ENCODE measurements around the gene HSBP1L1.

HSBP1L1 gene

GRCh38 chr18:79940126-79940813, 24.2 kb upstream of the HSBP1L1 start:
- no peak for TF ChIP-seq CTCF (IDR thresholded peaks at IDR 0.05; ENCODE audit: control extremely low read depth, extremely low read depth, low read depth, missing control alignments)
- ChIA-PET CTCF (no interaction called here), POLR2A (interaction anchor here (0.5 kb wide), 1 partner anchor 57 kb away, joined by 3 read pairs; no protein-coding TSS in a partner anchor)
- DNase-seq (ENCODE audit: extremely low spot score), result no peak

GRCh38 chr18:79940814-79941472, 23.5 kb upstream of the HSBP1L1 start:
- POLR2A ChIA-PET, result no interaction called here
- no peak for TF ChIP-seq CTCF (IDR thresholded peaks at IDR 0.05; ENCODE audit: control extremely low read depth, extremely low read depth, low read depth, missing control alignments)
- DNase-seq (ENCODE audit: extremely low spot score), result no peak
- CTCF ChIA-PET, result interaction anchor here (1.5 kb wide), 1 partner anchor 12 kb away, joined by 4 read pairs; no protein-coding TSS in a partner anchor

GRCh38 chr18:79941473-79942119, 22.8 kb upstream of the HSBP1L1 start:
- TF ChIP-seq CTCF (IDR thresholded peaks at IDR 0.05; ENCODE audit: control extremely low read depth, extremely low read depth, low read depth, missing control alignments), result no peak
- ChIA-PET POLR2A (no interaction called here), CTCF (interaction anchor here (1.5 kb wide), 1 partner anchor 12 kb away, joined by 4 read pairs; no protein-coding TSS in a partner anchor)
- DNase-seq (ENCODE audit: extremely low spot score), result no peak

- DNase-seq (ENCODE audit: extremely low spot score), result no peak
- POLR2A ChIA-PET, result no interaction called here
- CTCF ChIA-PET, result interaction anchor here (1.0 to 1.5 kb wide), 3 partner anchors 13 to 36 kb away, joined by 3 to 4 read pairs (median 3); no protein-coding TSS in a partner anchor
- no peak for TF ChIP-seq CTCF (IDR thresholded peaks at IDR 0.05; ENCODE audit: control extremely low read depth, extremely low read depth, low read depth, missing control alignments)
Observed at GRCh38 chr18:79942211-79942610, 22.2 kb upstream of the HSBP1L1 start.

GRCh38 chr18:79942786-79943607, 21.4 kb upstream of the HSBP1L1 start:
- POLR2A ChIA-PET, result no interaction called here
- TF ChIP-seq CTCF (IDR thresholded peaks at IDR 0.05; ENCODE audit: control extremely low read depth, extremely low read depth, low read depth, missing control alignments), result no peak
- CTCF ChIA-PET, result interaction anchor here (1.0 to 1.3 kb wide), 2 partner anchors 16 to 36 kb away, joined by 3 read pairs; no protein-coding TSS in a partner anchor
- no peak for DNase-seq (ENCODE audit: extremely low spot score)

All from GM10248 (cell line).